CD4-positive, alpha-beta T cell treated with Interleukin-21 for 1 hour (primary cell): ENCODE measurements around the gene TXLNB.
"Not testable (repeated sequence)": the region's sequence is repeated elsewhere in the genome, so short reads cannot be mapped to it uniquely, and the experiment has no call there.

Source experiments
- DNase-seq: peaks from one replicate; pipeline ENCODE4 v3.0.0-alpha.2; 2020

TXLNB gene

DNA sequence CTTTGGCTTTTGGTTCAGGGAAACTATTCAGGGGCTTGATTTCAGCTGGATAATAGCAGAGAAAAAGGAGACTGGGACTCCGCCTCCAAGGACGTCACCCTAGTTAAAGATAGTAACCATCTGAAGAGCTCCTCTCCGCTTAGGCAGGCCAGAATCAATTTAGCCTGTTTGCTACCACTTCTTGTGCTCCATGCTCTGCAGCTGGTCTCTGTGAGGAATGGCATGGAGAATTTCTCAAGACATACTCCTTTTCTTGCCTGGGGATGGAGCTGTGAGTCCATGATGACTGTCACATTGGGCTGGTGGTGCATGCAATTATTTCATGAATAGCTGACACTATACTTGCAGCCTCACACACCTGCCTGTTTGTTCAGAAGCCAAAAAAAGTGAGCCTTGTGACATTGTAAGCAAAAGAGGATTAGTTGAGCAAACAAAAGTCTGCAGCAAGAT is 61.4 kb downstream of the TXLNB start:
- peak; percentile 33 for DNase-seq

DNA sequence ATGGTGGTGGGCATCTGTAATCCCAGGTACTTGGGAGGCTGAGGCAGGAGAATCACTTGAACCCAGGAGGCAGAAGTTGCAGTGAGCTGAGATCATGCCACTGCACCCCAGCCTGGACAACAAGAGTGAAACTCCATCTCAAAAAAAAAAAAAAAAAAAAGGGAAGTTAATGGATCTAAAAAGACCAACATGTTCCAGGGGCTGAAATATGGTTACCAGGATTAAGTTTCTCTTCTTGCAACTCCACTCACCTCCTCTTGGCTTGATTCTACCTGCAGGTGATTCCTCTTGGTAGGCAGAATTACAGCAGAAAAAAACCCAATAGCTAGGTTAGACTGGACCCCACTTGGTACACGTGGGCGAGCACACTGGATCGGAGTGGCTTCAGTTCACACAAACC is 63.4 kb downstream of the TXLNB start:
- not testable (repeated sequence) for DNase-seq

DNA sequence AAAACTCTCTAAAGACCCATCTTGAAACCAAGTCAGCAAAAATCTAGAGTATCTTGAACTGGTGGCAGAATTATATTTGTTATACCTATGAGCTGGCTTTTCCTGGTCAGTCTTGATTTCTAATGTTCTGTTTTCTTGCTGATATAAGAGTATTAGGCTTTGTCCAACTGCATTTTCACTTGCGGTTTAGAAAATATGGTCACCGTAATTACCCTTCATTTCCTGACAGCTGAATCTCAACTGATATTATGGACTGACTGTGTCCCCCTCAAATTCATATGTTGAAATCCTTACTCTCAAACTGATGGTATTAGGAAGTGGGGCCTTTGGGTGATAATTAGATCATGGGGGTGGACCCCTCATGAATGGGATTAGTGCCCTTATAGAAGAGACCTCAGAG is 72.1 kb downstream of the TXLNB start:
- no peak for DNase-seq

GRCh38 chr6:139219271-139219729 is 72.5 kb downstream of the TXLNB start:
- DNase-seq: peak; percentile 80

GRCh38 chr6:139212460-139212859 is 79.3 kb downstream of the TXLNB start:
- not testable (repeated sequence) for DNase-seq

DNA sequence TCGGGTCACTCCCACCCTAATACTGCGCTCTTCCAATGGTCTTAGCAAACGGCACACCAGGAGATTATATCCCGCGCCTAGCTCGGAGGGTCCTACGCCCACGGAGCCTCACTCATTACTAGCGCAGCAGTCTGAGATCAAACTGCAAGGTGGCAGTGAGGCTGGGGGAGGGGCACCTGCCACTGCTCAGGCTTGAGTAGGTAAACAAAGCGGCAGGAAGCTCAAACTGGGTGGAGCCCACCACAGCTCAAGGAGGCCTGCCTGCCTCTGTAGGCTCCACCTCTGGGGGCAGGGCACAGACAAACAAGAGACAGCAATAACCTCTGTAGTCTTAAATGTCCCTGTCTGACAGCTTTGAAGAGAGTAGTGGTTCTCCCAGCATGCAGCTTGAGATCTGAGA is 81.0 kb downstream of the TXLNB start:
- DNase-seq: peak; percentile 26

DNA sequence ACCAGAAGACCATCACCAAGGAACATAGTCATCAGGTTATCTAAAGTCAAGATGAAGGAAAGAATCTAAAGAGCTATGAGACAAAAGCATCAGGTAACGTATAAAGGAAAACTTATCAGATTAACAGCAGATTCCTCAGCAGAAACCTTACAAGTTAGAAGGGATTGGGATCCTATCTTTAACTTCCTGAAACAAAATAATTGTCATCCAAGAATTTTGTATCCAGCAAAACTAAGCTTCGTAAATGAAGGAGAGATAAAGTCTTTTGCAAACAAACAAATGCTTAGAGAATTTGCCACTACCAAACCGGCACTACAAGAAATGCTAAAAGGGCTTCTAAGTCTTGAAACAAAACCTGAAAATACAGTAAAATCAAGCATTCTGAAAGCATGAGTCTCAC is 86.0 kb downstream of the TXLNB start:
- no peak for DNase-seq

- no peak for DNase-seq
These were observed 86.8 kb downstream of the TXLNB start for GRCh38 chr6:139204978-139205377.

DNA sequence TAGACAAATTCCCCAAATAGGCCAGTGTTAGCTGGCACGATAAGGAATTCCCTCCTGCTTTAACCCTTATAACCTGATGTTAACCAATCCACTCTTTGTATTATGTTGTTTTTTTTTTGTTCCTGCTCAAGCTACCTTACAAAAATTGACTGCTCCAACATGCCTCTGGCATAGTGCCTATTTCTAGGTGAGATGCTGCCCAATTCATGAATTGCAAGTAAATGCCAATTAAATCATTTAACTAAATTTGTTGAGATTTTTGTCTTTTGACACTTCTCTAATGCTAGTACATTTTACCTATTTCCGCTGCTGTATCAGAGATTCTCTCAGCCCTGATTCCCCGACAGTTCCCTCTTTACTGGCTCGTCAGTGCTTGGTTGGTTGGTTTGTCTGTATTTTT is 90.4 kb downstream of the TXLNB start:
- no peak for DNase-seq

- no peak for DNase-seq
These were observed 93.1 kb downstream of the TXLNB start for GRCh38 chr6:139198529-139199288.

DNA sequence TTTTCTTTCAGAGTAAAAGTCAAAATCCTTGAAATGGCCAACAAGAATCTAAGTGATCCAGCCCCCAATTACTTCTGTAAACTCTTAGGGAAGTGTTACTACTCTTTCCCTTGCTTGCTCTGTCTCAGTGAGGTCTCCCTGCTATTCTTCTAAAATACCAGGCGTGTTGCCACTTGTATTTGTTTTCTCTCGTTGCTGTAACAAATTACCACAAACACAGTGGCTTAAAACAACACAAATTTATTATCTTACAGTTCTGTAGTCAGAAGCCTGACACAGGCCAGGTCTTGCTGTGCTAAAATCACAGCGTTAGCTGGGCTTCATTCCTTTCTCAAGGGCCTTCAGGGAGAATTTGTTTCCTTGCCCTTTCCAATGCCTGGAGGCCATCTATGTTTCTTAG is 97.1 kb downstream of the TXLNB start:
- no peak for DNase-seq
